Measurements from ENCODE around the gene GIMAP1. TPM values are rescaled to one million over a fixed set of nuclear protein-coding genes. Genes with fewer than 3 reads are reported as not detected.

Gene GIMAP1
- total RNA-seq, 2 donors from 2014 or later, result 0.99 to 3.9 TPM

DNA sequence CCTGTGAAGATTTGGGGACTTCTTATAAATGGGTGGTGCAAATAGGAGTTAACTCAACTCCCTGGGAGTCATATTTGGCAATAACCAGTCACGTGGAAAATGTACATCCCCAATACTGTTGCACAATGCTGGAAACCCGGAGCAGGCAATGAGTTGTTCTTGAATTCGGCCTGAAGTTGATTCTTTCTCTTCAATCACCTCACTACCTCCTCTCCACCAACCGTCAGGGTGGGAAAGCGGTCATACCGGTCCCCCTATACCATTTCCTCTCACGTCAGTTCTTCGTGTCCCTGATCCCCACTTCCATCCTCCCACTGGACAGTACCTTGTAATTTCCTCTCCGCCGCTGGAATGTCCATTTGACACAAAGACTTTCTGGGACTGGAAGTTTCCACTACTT is 23.6 kb downstream of the GIMAP1 start:
- H3K4me1 ChIP-seq, result peaks cover 11% of the 10 kb centered on the region
- no peak overlapping the region for H3K27ac ChIP-seq
- H3K9me3 ChIP-seq, result no peaks in the 10 kb centered on the region
- ATAC-seq (no peak), DNase-seq (no peak)
- WGBS, 2 donors, result 70 to 73% methylated on average over 10 of the region's 10 CpGs
- H3K4me3 ChIP-seq, result no peak overlapping the region
- H3K27me3 ChIP-seq, result no peaks in the 10 kb centered on the region
- intact Hi-C loops (cut with DNase I), result no loop called here
- TF ChIP-seq CTCF (IDR thresholded peaks at IDR 0.05) (no peak), POLR2A (IDR thresholded peaks at IDR 0.05) (no peak)
- no peaks in the 10 kb centered on the region for H3K36me3 ChIP-seq (replicated peaks in 1 of 2; ENCODE audit: insufficient read depth in 1 of 2, low read depth in 2 of 2)

- TF ChIP-seq POLR2A (IDR thresholded peaks at IDR 0.05) (no peak), CTCF (IDR thresholded peaks at IDR 0.05) (no peak)
- Histone ChIP-seq H3K9me3 (no peaks in the 10 kb centered on the region), H3K36me3 (replicated peaks in 1 of 2; ENCODE audit: insufficient read depth in 1 of 2, low read depth in 2 of 2) (no peaks in the 10 kb centered on the region), H3K27me3 (no peaks in the 10 kb centered on the region), H3K4me3 (no peak overlapping the region), H3K27ac (no peak overlapping the region), H3K4me1 (peaks cover 11% of the 10 kb centered on the region)
- intact Hi-C loops (cut with DNase I), result no loop called here
- 80 to 84% methylated on average over 10 to 14 of the region's 14 CpGs for WGBS, 2 donors
- ATAC-seq (no peak), DNase-seq (no peak)
These were observed 26.0 kb downstream of the GIMAP1 start for GRCh38 chr7:150742286-150742968.

DNA sequence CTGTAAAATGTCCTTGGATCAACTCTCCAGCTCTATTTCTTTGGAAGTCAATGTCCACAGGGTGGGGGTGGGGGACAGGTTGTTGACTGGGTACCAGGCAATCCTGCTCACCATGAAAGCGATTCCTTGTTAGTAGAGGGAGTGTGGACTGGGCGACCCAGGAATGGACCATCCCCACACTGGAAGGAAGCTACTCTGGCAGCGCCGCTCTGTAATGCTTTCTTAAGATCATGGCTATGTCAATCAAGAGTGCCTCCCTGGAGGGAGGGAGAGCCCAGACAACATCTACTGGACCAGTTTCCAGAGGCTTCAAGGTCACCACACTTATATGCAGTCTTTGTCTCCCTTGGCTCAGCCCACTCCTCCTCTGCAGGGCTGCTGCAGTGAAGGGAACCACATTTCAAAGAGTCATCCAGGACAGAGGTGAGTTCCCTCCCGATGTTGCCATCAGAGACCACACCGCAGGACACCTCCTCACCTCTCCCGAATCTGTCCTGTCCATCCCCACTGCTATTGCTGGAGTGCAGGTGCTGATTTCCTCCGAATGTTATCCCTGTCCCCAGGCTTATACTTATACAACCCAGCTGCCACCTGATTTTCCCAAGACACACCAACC is 27.7 kb downstream of the GIMAP1 start:
- TF ChIP-seq CTCF (IDR thresholded peaks at IDR 0.05), result no peak
- no peak for TF ChIP-seq POLR2A (IDR thresholded peaks at IDR 0.05)
- DNase-seq, result no peak
- Histone ChIP-seq H3K27me3 (no peaks in the 10 kb centered on the region), H3K27ac (no peak overlapping the region), H3K4me3 (no peak overlapping the region), H3K4me1 (peaks cover 9% of the 10 kb centered on the region), H3K36me3 (replicated peaks in 1 of 2; ENCODE audit: insufficient read depth in 1 of 2, low read depth in 2 of 2) (no peaks in the 10 kb centered on the region), H3K9me3 (no peaks in the 10 kb centered on the region)
- ATAC-seq, result no peak
- 67 to 74% methylated on average over 6 to 8 of the region's 8 CpGs for WGBS, 2 donors
- intact Hi-C loops (cut with DNase I), result no loop called here

DNA sequence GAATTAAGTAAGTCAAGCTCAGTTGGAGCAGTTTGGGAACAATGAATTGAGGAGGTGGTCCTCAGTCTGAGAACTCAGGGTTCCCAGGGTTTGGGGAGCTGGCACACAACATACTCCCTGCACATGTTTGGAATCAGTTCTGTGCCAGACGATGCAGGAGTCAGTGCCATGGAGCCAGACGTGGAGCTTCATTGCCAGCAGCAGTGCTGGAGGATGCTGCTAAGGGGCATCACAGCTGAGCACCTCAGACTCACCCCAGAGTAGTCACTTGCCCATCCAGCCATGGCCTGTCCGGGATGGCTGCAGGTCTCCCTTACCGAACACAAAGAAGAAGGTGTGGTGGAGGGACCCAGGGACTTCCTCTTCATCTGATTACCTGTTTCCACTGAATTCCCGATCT is 28.7 kb downstream of the GIMAP1 start:
- no peak for ATAC-seq
- intact Hi-C loops (cut with DNase I), result no loop called here
- 79 to 89% methylated on average over 5 of the region's 5 CpGs for WGBS, 2 donors

More for the DNA sequence above, 28.7 kb downstream of the GIMAP1 start:
- no peaks in the 10 kb centered on the region for H3K9me3 ChIP-seq
- H3K27me3 ChIP-seq, result no peaks in the 10 kb centered on the region
- peaks cover 6% of the 10 kb centered on the region for H3K4me1 ChIP-seq
- TF ChIP-seq POLR2A (IDR thresholded peaks at IDR 0.05) (no peak), CTCF (IDR thresholded peaks at IDR 0.05) (no peak)
- no peak overlapping the region for H3K4me3 ChIP-seq
- H3K36me3 ChIP-seq (replicated peaks in 1 of 2; ENCODE audit: insufficient read depth in 1 of 2, low read depth in 2 of 2), result no peaks in the 10 kb centered on the region
- no peak for DNase-seq
- H3K27ac ChIP-seq, result no peak overlapping the region

Measured in body of pancreas (tissue), 4 donors.